Aorta (tissue), 5 donors: ENCODE results near the gene ZNF414. TPM values are rescaled to one million over a fixed set of nuclear protein-coding genes. Genes with fewer than 3 reads are reported as not detected.
"Not testable (repeated sequence)": the region's sequence is repeated elsewhere in the genome, so short reads cannot be mapped to it uniquely, and the experiment has no call there.

ENCODE experiments used
- ATAC-seq: fragments of 200-7000 bp; cut with Tn5 transposase; one replicate; pipeline ENCODE4 v1.9.1; 2022; ENCODE audit warnings: moderate library complexity; ENCODE audit not compliant: low FRiP score
- DNase-seq, 2 donors: peaks; one replicate each; pipeline ENCODE4 v3.0.0-alpha.2; 2020
- H3K27ac ChIP-seq, 2 donors: one replicate each; pipeline ENCODE4 v1.5.1; 2013; ENCODE audit warnings: low read length in 2 of 2, mild to moderate bottlenecking in 2 of 2, moderate library complexity in 2 of 2, control low read depth in 1 of 2, inconsistent platforms in 1 of 2, low read depth in 1 of 2
- H3K27me3 ChIP-seq, 2 donors: one replicate each; pipeline ENCODE4 v1.6.1; 2013; ENCODE audit warnings: control low read depth in 1 of 2, low read length in 1 of 2, mild to moderate bottlenecking in 1 of 2, moderate library complexity in 1 of 2; ENCODE audit not compliant: insufficient read depth in 2 of 2, control insufficient read depth in 1 of 2
- H3K36me3 ChIP-seq, 2 donors: one replicate each; pipeline ENCODE4 v1.6.1; 2013; ENCODE audit warnings: control low read depth in 1 of 2, low read length in 1 of 2, mild to moderate bottlenecking in 1 of 2; ENCODE audit not compliant: insufficient read depth in 2 of 2, control insufficient read depth in 1 of 2
- H3K4me1 ChIP-seq, 2 donors: one replicate each; pipeline ENCODE4 v1.6.1; 2013; ENCODE audit warnings: low read length in 2 of 2, control low read depth in 1 of 2, mild to moderate bottlenecking in 1 of 2, moderate library complexity in 1 of 2; ENCODE audit not compliant: insufficient read depth in 2 of 2, control insufficient read depth in 1 of 2
- H3K4me3 ChIP-seq, 2 donors: one replicate each; pipeline ENCODE4 v1.5.1; 2013; ENCODE audit warnings: low read length in 2 of 2, control low read depth in 1 of 2, mild to moderate bottlenecking in 1 of 2
- H3K9me3 ChIP-seq: one replicate; pipeline ENCODE4 v1.6.1; 2013; ENCODE audit warnings: mild to moderate bottlenecking, low read length; ENCODE audit not compliant: control insufficient read depth
- WGBS, 2 donors: extraction: QIAGEN DNeasy Blood & Tissue Kit; methylation state at CpG; one replicate each; pipeline ENCODE4 v1.1.7; 2013; 5-methylcytosine and 5-hydroxymethylcytosine counted together
- intact Hi-C, 2 donors: fragments of 100-400 bp; cut with DNase I; formaldehyde crosslinking; loops; one replicate each; pipeline versions ENCODE4 v1.14.2 to v1.15.0; 2022
- polyA plus RNA-seq, 2 donors: library from polyadenylated mRNA; stranded (reverse); fragments of 200-250 nt; gene quantifications; one replicate each; pipeline ENCODE4 v1.2.3, GENCODE V29; 2013
- total RNA-seq, 2 donors: library from RNA; stranded (reverse); fragmentation: NEBNext Ultra II Directional; extraction: Animal tissue kit (Norgen Biotek cat#: 25700); gene quantifications; one replicate each; pipeline ENCODE4 v1.2.1, GENCODE V29; 2021
- donor health status: healthy with polysubstance abuse.
- donor health status: Bipolar disorder and iron deficiency.
- donor health status: DM: no; HTN: no; CAD: no.
- donor health status: DM: no; HTN: no; CAD: no.
- donor health status: DM: yes; HTN: yes; CAD: no.

Gene ZNF414
- total and polyA plus RNA-seq, 4 donors, result 4.0 to 33.0 (median 17.1) TPM

GRCh38 chr19:8526345-8527091 is 12.6 kb upstream of the ZNF414 start:
- H3K4me3 ChIP-seq, result peak overlapping the region; percentile 42 to 63
- no peaks in the 10 kb centered on the region for H3K36me3 ChIP-seq
- no peaks in the 10 kb centered on the region for H3K27me3 ChIP-seq
- ATAC-seq (peak; percentile 91), DNase-seq (peak; percentile 91 to 95)
- H3K4me1 ChIP-seq, result no peaks in the 10 kb centered on the region
- intact Hi-C loops, result no loop called here
- no peak overlapping the region for H3K27ac ChIP-seq
- no peaks in the 10 kb centered on the region for H3K9me3 ChIP-seq
- 6 to 9% methylated on average over 49 to 57 of the region's 57 CpGs for WGBS, 2 donors

- Histone ChIP-seq H3K4me3 (no peak overlapping the region), H3K4me1 (no peaks in the 10 kb centered on the region), H3K36me3 (no peaks in the 10 kb centered on the region), H3K9me3 (no peaks in the 10 kb centered on the region), H3K27me3 (no peaks in the 10 kb centered on the region), H3K27ac (peak overlapping the region in 1 of 2 donors; percentile 41)
- ATAC-seq (no peak), DNase-seq (no peak)
- intact Hi-C loops, result no loop called here
- 1 to 8% methylated on average over 14 to 15 of the region's 15 CpGs for WGBS, 2 donors
Measured at GRCh38 chr19:8525401-8525684, 11.4 kb upstream of the ZNF414 start.

GRCh38 chr19:8519388-8519787 is 5.4 kb upstream of the ZNF414 start:
- no peaks in the 10 kb centered on the region for H3K4me1 ChIP-seq
- WGBS, 2 donors, result 92 to 94% methylated on average over 6 of the region's 6 CpGs
- no peak overlapping the region for H3K27ac ChIP-seq
- H3K36me3 ChIP-seq, result no peaks in the 10 kb centered on the region
- ATAC-seq (no peak), DNase-seq (no peak)
- no peak overlapping the region for H3K4me3 ChIP-seq
- no peaks in the 10 kb centered on the region for H3K27me3 ChIP-seq
- intact Hi-C loops, result no loop called here
- H3K9me3 ChIP-seq, result no peaks in the 10 kb centered on the region

- H3K9me3 ChIP-seq, result no peaks in the 10 kb centered on the region
- WGBS, 2 donors, result 80 to 82% methylated on average over 11 of the region's 11 CpGs
- H3K36me3 ChIP-seq, result no peaks in the 10 kb centered on the region
- H3K4me3 ChIP-seq, result no peak overlapping the region
- H3K4me1 ChIP-seq, result no peaks in the 10 kb centered on the region
- no peak for DNase-seq
- no peak overlapping the region for H3K27ac ChIP-seq
- no peaks in the 10 kb centered on the region for H3K27me3 ChIP-seq
- intact Hi-C loops, result no loop called here
- ATAC-seq, result no peak
Measured at GRCh38 chr19:8518536-8518935, 4.6 kb upstream of the ZNF414 start.

GRCh38 chr19:8517551-8518442 is 3.8 kb upstream of the ZNF414 start:
- Histone ChIP-seq H3K27me3 (no peaks in the 10 kb centered on the region), H3K4me3 (no peak overlapping the region), H3K4me1 (no peaks in the 10 kb centered on the region), H3K27ac (no peak overlapping the region), H3K36me3 (no peaks in the 10 kb centered on the region), H3K9me3 (no peaks in the 10 kb centered on the region)
- intact Hi-C loops, result no loop called here
- no peak for DNase-seq
- 56 to 57% methylated on average over 10 of the region's 10 CpGs for WGBS, 2 donors
- ATAC-seq, result no peak

- Histone ChIP-seq H3K9me3 (no peaks in the 10 kb centered on the region), H3K27ac (no peak overlapping the region), H3K27me3 (no peaks in the 10 kb centered on the region), H3K4me3 (no peak overlapping the region), H3K4me1 (no peaks in the 10 kb centered on the region), H3K36me3 (no peaks in the 10 kb centered on the region)
- DNase-seq (no peak), ATAC-seq (no peak)
- WGBS, 2 donors, result 85 to 90% methylated on average over 11 of the region's 11 CpGs
- intact Hi-C loops, result no loop called here
Measured at GRCh38 chr19:8515317-8515716, 1.4 kb upstream of the ZNF414 start.

GRCh38 chr19:8514505-8515009 is 590 bp upstream of the ZNF414 start:
- H3K9me3 ChIP-seq, H3K36me3 ChIP-seq, ATAC-seq, H3K4me1 ChIP-seq, intact Hi-C loops, H3K27me3 ChIP-seq, DNase-seq: not testable (repeated sequence)
- 81% methylated on average over 21 of the region's 21 CpGs for WGBS, 2 donors
- H3K4me3 ChIP-seq, result peak overlapping the region in 1 of 2 donors; percentile 25
- H3K27ac ChIP-seq, result peak overlapping the region in 1 of 2 donors; percentile 10

GRCh38 chr19:8513036-8513686 is 806 bp downstream of the ZNF414 start:
- Histone ChIP-seq H3K9me3 (no peaks in the 10 kb centered on the region), H3K4me1 (no peaks in the 10 kb centered on the region), H3K27me3 (no peaks in the 10 kb centered on the region), H3K4me3 (peak overlapping the region in 1 of 2 donors; percentile 53), H3K27ac (peak overlapping the region in 1 of 2 donors; percentile 64), H3K36me3 (no peaks in the 10 kb centered on the region)
- no peak for ATAC-seq
- 63 to 66% methylated on average over 19 of the region's 19 CpGs for WGBS, 2 donors
- DNase-seq, result no peak
- intact Hi-C loops, result no loop called here
